Astrocyte of the hippocampus (primary cell): Measurements from ENCODE around the gene UBE2F.
"Not testable (repeated sequence)": the region's sequence is repeated elsewhere in the genome, so short reads cannot be mapped to it uniquely, and the experiment has no call there.

ENCODE experiments used
- DNase-seq: peaks from one replicate; pipeline ENCODE4 v3.0.0; 2011; ENCODE audit warnings: low read depth, low spot score

The UBE2F gene

DNA sequence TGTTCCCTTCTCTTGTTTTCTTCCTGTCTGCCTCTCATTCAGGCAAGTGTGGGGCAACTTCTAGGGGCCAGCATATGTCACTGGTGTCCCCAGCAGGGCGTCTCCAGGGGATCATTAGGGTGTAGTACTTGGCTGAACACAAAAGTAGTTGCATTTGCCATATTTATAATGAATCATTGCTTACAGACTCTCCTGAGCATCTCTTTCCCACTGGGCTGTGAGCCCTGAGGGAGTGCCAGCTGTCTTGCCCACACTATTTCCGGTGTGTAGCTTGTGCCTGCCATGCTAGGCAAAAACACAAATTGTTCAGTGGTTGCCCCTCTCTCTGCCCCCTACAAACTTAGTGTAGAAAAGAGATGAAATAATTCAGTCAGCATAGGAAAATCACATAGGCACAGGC is 53.1 kb downstream of the UBE2F start:
- peak; percentile 26 for DNase-seq

DNA sequence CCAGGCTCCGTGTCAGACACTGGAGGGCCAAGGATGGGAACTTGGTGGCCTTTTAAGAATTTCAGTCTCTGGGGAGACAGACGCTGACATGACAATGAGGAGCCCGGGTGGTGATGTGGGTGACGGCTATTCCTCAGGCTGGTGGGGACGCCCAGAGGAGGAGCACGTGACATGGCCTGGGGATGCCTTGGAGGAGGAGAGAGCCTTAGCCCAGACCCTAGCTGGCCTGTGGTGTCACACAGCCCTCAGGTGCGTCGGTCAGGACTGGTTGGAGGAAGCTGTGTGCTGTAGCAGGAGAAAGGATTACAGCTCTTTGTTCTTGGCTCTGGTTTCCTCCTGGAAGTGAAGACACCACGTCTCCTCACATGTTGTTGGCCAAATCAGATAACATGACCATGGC is 54.0 kb downstream of the UBE2F start:
- DNase-seq = no peak

DNA sequence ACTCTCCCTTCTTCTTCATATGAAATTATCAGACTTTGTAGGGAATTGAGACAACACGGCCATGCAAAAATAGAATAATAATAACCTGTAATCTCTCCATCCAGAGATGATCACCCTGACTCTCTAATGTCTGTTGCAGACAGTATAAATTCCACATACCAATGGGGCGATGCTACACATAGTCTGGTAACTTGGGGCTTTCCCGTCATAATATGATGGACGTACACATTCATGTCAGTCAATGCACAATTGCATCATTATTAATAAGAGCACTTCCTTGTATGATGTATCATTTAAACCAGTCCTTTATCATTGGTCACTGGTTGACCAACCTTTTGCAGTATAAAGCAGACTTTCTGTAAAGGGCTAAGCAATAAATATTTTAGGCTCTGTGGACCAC is 54.5 kb downstream of the UBE2F start:
- DNase-seq = no peak

DNA sequence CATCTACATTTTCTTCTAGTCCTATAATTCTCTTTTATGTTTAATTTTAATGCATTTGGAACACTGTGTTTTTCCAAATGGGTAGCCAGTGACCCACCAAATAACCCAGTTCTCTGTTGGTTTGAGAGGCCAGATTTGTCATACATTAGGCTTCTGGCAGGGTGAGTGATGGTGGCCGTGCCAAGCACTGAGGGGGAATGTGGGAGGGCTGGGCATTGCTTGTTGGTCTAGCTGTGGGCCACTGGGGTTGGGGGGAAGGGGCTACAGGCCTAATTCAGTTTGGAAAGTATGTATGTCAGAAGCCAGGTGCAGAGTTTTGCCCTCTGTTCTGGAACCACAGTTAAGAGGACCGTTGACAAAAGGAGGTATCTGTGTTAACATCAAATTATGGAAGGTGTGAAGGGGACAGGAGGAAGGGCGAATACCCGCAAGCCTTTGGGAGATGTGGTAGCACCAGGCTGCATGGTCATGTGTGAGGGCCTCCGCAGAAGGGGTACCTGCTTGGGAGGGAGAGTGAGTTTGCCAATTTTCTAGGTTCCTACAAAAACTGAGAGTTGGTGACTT is 55.9 kb downstream of the UBE2F start:
- no peak for DNase-seq

DNA sequence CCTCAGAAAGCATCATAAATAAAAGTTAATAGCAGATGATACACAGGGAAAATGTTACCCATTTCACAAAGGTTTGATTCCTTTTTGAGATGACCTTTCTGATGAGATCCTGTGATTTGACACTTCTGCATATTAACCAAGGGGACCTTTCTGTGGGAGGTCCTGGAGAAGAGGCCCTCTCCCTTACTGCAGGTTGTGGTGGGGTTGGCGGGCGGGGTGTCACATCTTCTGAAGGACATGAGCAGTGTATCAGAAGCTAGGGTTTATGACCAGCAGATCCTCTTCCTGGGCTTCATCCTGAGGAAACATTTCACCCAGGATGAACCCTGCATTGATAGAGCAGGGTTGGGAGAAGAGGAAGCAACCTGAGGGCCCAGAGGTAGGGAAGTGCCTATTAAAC is 56.8 kb downstream of the UBE2F start:
- DNase-seq = no peak

DNA sequence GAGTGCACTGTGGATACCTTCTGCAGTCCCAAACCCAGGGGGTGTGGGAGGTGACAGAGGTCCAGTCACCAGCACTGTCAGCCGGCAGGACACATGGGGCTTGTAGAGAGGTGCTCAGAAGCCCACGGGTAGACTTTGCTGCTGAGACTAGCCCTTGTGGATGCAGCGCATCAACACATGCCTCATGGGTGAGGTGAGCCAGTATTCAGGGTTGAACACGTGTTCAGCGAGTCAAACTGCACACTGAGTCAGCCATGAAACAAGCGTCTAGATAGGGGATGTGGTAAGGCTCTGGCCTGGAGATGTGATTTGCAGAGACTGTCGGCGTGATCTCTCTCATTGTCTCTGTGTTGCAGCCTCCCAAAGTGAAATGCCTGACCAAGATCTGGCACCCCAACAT is 58.2 kb downstream of the UBE2F start:
- peak; percentile 44 for DNase-seq

DNA sequence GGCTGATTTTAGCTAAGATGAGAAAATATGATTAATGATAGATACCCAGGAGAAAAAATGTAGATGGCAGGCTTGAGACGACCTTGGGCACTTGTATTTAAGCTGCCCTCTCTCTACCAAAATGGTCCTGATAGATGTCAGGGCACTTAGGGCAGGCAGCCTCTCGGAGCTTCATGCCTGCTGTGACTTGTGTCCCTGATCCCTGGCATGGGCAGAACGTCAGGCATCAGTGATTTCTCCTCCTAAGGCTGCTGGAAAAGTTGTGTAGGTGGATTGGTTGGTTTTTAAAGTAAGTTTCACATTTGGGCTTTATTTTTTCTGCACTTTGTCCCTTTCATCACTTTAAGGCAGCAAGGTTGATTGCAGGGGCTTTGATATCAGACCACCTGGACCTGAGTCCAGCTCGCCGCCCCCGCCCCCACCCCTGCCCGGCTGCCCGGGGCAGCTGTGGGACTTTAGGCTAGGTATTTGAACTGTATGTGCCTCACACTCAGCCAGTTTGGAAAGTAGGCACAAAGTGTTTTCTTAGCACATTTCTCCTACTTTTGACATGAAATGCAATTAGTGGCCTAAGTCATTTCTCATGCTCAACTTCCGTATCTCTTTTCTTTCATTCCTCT is 59.0 kb downstream of the UBE2F start:
- no peak for DNase-seq

DNA sequence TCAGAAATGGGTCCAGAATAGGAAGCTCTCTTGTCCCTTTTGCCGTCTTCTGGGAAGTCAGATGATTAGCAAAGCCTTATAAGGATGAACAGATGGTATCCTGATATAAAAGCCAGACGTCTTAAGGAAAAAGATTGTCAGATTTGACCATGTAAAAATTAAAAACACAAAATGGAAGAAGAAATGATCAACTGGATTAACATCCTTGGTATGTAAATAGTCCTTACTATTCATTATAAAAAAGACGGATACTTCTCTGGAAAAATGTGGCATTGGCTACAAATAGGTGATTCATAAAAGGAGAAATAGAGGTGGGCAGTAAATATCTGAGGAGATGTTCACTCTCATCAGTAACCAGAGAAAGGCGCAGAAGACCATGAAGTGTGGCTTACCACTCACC is 60.2 kb downstream of the UBE2F start:
- no peak for DNase-seq

DNA sequence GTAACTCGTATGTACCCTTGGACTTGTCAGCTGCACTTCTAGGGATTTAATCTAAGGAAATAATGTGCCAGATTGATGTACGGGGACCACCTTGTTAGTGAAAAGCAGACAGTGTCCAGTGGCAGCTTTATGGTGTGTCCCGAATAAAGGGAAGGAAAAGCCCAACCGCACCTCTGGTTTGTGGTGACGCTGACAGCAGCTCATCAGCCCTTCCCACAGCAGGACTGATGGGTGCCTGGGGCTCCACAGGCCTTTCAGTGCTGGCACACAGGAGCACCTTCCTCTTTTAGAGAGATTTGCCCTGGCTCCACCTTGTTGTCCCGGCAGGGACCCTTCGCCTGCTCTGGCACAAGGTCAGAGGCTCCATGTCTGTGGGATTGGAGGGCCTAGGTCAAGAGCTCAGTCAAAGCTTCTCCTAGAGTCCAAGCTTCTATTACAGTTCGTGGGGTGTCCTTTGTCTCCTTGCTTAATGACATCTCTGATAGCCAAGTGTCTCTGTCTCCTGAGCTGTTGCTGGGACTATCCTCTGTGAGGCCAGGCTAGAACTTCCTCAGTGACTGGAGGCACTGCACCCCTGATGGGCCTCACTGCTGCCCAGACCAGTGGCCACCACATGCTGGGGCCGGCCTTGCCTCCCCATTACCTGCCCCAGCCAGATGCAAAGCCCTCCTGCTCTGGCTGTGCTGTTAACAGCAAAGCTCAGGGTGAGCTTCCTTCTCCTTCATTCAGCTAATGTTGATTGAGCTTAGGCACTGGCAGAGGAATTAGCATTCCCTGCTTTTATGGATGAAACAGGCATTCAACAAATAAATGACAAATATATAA is 61.0 kb downstream of the UBE2F start:
- no peak for DNase-seq

DNA sequence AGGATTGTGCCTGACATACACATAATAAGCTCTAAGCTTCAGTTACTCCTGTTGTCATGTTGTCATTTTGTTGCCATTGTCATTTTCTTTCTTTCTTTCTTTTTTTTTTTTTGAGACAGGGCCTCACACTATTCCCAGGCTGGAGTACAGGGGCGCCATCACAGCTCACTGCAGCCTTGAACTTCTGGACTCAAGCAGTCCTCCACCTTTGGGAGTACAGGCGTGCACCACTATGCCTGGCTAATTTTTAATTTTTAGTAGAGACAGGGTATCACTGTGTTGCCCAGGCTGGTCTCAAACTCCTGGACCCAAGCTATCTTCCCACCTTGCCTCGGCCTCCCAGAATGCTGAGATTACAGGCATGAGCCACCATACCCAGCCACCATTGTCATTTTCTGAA is 63.0 kb downstream of the UBE2F start:
- no peak for DNase-seq

DNA sequence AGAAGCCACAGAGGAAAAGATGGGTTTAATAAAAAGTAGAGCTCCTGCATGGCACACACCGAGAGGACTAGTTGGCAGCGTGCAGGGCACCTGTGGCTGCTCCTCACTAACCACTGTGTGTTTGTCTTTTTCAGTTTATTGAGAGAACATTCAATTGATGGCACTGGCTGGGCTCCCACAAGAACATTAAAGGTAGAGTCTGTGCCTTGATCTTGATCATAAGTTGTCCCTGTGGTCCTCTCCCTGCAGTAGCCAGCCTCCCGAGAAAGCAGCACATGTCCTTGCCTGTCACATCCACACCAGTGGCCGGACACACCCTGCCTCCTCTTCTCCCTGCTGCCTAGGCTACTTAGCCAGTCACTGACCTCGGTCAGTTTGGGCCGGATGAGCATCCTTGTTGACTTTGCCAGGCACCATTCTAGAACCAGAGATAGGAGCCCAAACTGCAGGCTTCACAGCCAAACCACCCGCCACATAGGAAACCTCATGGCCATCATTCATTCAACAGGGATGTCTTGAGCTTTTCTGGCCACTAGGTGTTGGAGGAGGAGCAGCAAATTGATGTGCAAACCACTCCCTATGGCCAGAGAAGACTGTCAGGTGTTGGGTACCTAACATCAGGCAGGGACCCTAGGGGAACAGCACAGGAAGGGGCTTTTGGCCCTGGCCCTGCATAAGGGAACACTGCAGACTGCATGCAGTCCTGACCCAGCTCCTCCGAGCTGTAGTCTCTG is 63.8 kb downstream of the UBE2F start:
- DNase-seq = no peak

DNA sequence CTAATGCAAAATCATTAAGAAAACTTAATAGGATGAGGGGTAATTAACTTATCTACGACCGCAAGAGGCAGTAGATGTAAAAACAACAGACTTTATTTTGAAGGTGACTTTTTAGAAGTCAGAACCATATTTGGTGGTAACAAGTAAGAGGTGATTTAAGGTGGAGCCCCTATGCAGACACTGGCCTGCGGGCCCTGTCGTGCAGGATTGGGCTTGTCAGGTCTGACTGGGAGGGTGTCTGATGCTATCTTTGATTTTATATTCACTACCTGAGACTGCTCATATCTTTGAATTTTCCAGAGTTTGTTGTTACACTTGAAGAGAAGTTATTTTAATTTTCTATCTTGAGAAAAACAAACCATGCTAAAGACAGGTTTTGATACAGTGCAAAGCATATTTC is 64.9 kb downstream of the UBE2F start:
- no peak for DNase-seq

DNA sequence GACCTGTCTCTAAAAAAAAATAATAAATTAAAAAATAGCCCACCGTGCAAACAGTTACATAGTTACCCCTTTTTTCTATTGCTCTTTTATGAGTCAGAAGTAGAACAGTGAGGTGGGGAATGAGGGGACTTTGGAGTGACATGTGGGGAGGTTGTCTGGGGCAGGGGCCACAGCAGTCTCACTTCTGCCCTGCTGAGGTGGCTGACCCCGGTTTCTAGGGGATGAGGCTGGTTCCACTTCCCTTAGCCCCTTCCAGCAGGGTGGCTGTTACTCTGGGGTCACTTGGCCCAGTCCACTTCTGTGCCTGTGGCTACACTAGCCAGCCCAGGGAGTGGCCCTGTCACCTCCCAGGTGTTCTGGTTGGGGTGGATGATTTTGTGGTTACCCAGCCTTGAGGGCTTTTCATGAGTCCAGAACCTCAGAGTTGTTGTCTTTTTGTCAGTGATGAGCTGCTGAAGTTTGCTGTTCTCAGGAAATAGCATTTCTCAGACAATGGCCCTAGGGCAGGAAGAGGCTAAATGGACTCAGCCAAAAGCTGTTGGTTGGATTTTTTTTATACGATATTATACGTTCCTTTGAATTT is 66.0 kb downstream of the UBE2F start:
- DNase-seq = no peak

DNA sequence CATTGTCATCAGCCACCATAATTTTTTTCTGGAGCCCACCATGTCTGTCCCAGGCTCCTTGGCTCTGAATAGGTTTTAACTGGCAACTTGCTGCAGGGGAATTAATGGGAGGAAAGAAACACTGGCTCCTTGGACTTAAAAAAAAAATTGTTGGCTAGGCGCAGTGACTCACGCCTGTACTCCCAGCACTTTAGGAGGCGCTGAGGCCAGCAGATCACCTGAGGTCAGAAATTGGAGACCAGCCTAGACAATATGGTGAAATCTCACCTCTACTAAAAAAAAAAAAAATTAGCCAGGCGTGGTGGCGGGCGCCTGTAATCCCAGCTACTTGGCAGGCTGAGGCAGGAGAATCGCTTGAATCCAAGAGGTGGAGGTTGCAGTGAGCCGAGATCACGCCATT is 67.2 kb downstream of the UBE2F start:
- DNase-seq = not testable (repeated sequence)

DNA sequence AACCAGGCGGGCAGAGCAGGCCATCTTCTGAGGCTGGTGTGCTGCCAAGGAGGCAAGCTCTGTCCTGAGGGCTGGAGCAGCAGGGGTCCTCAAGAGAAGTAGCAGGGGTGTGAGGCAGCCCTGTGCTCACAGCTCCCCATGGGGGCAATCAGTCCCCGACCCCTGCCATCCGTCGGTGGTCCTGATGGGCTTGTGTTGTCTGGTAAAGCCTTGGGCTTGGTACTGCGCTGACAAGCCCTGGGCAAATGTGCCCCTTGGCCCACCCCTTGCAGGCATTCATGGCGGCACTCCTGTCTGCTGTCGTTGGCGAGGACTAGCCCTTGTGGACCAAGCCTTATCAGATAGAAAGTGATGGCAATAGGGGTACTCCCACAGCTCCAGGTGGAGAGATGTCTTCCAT is 71.4 kb downstream of the UBE2F start:
- no peak for DNase-seq

DNA sequence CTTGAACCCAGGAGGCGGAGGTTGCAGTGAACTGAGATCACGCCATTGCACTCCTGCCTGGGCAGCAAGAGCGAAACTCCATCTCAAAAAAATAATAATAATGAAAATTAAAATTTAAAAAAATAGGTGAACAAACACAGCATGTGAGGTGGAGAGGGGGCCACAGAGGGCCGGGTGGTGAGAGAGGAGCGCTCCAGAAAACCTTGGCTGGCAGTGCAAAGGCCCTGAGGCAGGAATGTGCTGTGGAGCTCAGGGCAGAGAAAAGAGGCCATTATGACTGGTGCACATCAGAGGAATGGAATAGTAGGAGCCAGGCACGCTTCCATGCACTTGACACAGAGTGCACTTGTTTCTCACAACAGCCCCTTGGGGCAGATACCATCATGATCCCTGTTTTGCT is 72.3 kb downstream of the UBE2F start:
- DNase-seq = no peak

DNA sequence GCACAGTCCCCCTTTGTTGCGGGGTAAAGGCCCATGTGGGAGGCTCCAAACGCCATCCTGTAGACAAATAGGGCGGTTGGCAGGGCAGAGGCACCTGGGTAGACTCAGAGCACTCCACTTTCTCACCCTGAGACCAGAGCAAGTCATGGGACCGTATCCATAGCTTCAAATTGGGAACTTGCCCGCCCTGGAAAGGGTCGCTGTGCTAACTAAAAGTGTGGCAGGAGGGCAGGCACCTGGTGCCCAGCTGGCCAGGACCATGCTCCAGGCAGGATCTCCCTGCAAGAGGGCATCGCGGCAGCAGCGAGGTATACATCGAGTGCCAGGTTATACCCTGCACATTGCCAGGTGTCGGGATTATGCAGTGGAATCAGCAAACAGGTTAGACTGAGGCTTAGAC is 73.2 kb downstream of the UBE2F start:
- DNase-seq = no peak

DNA sequence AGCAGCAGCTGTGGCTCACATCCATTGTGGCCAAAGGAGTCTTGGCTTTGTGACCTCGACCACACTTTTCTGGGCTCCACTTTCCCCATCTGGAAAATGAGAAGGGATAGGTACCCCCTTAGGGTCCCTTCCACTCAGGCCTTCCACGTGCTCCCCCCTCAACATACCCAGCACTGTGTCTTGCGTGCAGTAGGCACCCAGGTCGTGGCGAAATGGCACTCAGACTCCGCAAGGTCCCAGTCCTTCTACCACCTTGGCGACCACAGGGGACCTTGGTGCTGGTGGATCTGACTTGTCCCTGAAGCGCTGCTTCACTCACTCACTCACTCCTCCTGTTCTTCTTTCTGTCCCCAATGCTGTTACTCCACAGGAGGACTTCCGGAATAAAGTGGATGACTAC is 74.1 kb downstream of the UBE2F start:
- no peak for DNase-seq

DNA sequence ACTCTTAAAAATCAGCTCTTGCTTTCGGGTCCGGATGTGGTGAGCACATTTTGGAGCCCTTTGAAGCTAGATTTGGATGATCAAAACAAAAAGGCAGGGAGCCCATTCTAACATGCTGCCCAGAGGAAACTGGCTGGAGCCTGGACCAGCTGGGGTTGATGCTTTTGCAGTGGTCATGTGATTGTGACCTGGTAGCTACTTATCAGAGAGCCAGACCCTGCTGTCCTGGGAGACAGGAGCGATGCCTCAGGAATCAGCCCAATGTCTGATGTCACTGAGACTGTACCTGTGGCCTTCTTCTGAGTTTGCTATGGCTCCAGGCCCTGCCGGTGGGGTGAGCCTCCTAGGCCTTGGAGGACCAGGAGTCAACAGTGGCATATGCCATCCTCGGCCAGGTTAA is 75.3 kb downstream of the UBE2F start:
- no peak for DNase-seq

DNA sequence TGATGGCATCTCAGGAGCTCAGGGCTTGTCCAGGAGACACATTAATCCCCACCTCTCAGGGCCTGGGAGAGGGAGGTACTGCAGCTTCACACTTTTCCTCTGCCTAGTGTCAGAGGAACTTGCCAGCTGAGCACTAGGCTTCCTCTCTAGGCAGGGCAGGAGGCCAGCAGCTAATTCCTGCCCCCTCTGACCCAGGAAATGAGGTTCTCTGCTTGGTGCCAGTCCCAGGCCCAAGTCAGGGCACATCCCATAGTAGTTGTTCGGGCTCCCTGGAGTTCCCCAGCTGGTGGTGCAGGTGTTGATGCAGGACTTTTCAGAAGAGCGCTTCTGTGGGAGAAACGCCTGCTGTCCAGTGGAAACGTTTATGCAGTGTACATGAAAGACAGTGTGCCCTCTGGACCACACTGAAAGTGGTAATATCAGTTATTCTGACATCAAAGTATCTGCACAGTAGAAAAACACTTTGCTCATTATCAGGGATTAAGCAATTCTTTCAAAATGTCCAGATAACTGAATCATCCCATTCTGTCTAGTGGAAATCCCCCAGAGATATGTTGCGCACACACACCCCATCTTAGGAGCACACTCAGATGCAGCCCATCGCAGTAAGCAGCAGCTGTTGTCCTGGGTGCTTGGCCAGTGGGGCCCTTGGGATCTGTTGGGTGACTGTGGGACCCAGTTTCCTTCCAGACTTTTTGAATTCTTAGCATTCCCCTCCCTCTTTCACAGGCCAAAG is 76.2 kb downstream of the UBE2F start:
- no peak for DNase-seq

DNA sequence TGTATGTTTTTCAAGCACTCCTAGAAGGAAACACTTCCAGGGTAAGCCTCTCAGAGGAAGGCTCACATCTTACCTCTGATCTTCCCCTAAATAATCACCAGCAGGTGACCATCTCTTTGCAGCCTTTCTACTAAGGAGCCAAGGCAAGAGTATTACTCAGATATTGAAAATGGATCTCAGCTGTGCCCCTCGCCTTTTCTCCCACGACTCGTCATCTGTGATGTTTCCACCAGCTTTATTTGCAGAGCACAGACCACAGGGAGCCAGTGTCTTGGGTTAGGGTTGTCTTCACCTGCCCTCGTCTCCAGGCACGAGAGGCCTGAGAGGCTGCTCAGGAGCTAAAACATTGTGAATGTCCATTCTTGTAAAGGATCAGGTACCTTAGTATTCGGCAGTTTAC is 77.0 kb downstream of the UBE2F start:
- DNase-seq = no peak
